Common myeloid progenitor, CD34-positive (primary cell): ENCODE data around the gene WNK1.

Experiments
- CTCF ChIA-PET: fragments of 350-600 bp; sonication (Branson Sonifier 250); formaldehyde crosslinking; loops from one replicate; lab custom pipeline; 2021; ENCODE audit warnings: antibody characterized with exemption; lab: Charles Lee
- POLR2A ChIA-PET: fragments of 350-600 bp; sonication (Branson Sonifier 250); formaldehyde crosslinking; loops from one replicate; lab custom pipeline; 2021; ENCODE audit warnings: antibody characterized with exemption; lab: Charles Lee
- DNase-seq, 3 donors: peaks; one replicate each; pipeline versions ENCODE4 v3.0.0 to v3.0.0-alpha.2; 2013
- H3K27ac ChIP-seq, 2 experiments: 1 replicate in 1 of 2; 2 replicates in 1 of 2; pipeline ENCODE4 v1.7.0; 2013; ENCODE audit warnings: inconsistent platforms in 2 of 2, low read length in 2 of 2, mild to moderate bottlenecking in 2 of 2, low read depth in 1 of 2, moderate library complexity in 1 of 2; ENCODE audit not compliant: severe bottlenecking in 2 of 2, insufficient read depth in 1 of 2, poor library complexity in 1 of 2
- H3K27me3 ChIP-seq, 5 experiments: replicated peaks in 2 of 5; 1 replicate in 3 of 5; 2 replicates in 2 of 5; pipeline versions ENCODE4 v1.6.1 to v1.7.0; 2013; ENCODE audit warnings: low read length in 4 of 5, mild to moderate bottlenecking in 2 of 5, moderate library complexity in 2 of 5, inconsistent platforms in 1 of 5; ENCODE audit not compliant: insufficient read depth in 5 of 5, control insufficient read depth in 4 of 5
- H3K36me3 ChIP-seq, 4 experiments: 1 replicate in 2 of 4; 2 replicates in 2 of 4; pipeline versions ENCODE4 v1.6.1 to v1.7.0; 2013; ENCODE audit warnings: low read length in 3 of 4, control low read depth in 1 of 4, mild to moderate bottlenecking in 1 of 4; ENCODE audit not compliant: control insufficient read depth in 4 of 4, insufficient read depth in 4 of 4
- H3K4me1 ChIP-seq, 4 experiments: 1 replicate in 3 of 4; 2 replicates in 1 of 4; pipeline versions ENCODE4 v1.6.1 to v1.7.1; 2013; ENCODE audit warnings: low read length in 3 of 4, mild to moderate bottlenecking in 3 of 4, control low read depth in 1 of 4, inconsistent platforms in 1 of 4, moderate library complexity in 1 of 4; ENCODE audit not compliant: control insufficient read depth in 4 of 4, insufficient read depth in 4 of 4; ENCODE audit errors: control extremely low read depth in 1 of 4
- H3K4me3 ChIP-seq, 7 experiments: 1 replicate in 4 of 7; 2 replicates in 3 of 7; pipeline versions ENCODE4 v1.5.1 to v1.7.0; 2013; ENCODE audit warnings: mild to moderate bottlenecking in 7 of 7, low read length in 6 of 7, moderate library complexity in 6 of 7, inconsistent platforms in 2 of 7, low read depth in 2 of 7, control low read depth in 1 of 7; ENCODE audit not compliant: insufficient read depth in 4 of 7, control insufficient read depth in 1 of 7; ENCODE audit errors: extremely low read depth in 1 of 7
- H3K9me3 ChIP-seq, 5 experiments: 1 replicate in 4 of 5; 2 replicates in 1 of 5; pipeline versions ENCODE4 v1.6.1 to v1.7.1; 2013; ENCODE audit warnings: low read length in 4 of 5, mild to moderate bottlenecking in 2 of 5, inconsistent platforms in 1 of 5, low read depth in 1 of 5, moderate library complexity in 1 of 5; ENCODE audit not compliant: control insufficient read depth in 4 of 5, insufficient read depth in 2 of 5; ENCODE audit errors: control extremely low read depth in 1 of 5
- WGBS: methylation state at CpG from one replicate; pipeline ENCODE4 v1.1.5; 2013; ENCODE audit not compliant: insufficient coverage; 5-methylcytosine and 5-hydroxymethylcytosine counted together

Gene WNK1

GRCh38 chr12:913919-914698, 161.7 kb downstream of the WNK1 start:
- ChIA-PET CTCF (interaction anchor here (1.2 to 1.4 kb wide), 2 partner anchors 35 to 38 kb away, joined by 3 read pairs; partner anchors contain the start of gene RAD52), POLR2A (no interaction called here)
- no peaks in the 10 kb centered on the region for H3K27me3 ChIP-seq
- WGBS, result 63% methylated on average over 13 of the region's 15 CpGs
- H3K9me3 ChIP-seq, result no peaks in the 10 kb centered on the region
- peaks cover 15 to 76% (median 54%) of the 10 kb centered on the region in 4 experiments for H3K4me1 ChIP-seq
- peak in 2 of 3 donors; percentile 27 to 42 for DNase-seq
- peaks cover 8 to 67% (median 35%) of the 10 kb centered on the region in 4 experiments for H3K36me3 ChIP-seq
- H3K27ac ChIP-seq, result peak overlapping the region in 1 of 2 experiments; percentile 69
- H3K4me3 ChIP-seq, result peak overlapping the region in 2 of 7 experiments; percentile 11 to 17

- peak in 2 of 3 donors; percentile 49 to 62 for DNase-seq
- H3K27ac ChIP-seq, result peak overlapping the region in 1 of 2 experiments; percentile 69
- CTCF ChIA-PET, result interaction anchor here (0.5 to 1.4 kb wide), 3 partner anchors 29 to 34 kb away, joined by 3 to 6 read pairs (median 3); partner anchors contain the start of gene RAD52
- POLR2A ChIA-PET, result interaction anchor here (0.8 kb wide), 1 partner anchor 34 kb away, joined by 3 read pairs; the partner anchor contains the start of gene RAD52
- H3K9me3 ChIP-seq, result no peaks in the 10 kb centered on the region
- WGBS, result 29% methylated on average over 2 of the region's 5 CpGs
- H3K27me3 ChIP-seq, result no peaks in the 10 kb centered on the region
- peaks cover 8 to 60% (median 31%) of the 10 kb centered on the region in 4 experiments for H3K36me3 ChIP-seq
- H3K4me1 ChIP-seq, result peaks cover 15 to 66% (median 52%) of the 10 kb centered on the region in 4 experiments
- peak overlapping the region in 2 of 7 experiments; percentile 1 to 28 for H3K4me3 ChIP-seq
Measured at GRCh38 chr12:915090-915489, 162.7 kb downstream of the WNK1 start.

- Histone ChIP-seq H3K36me3 (peaks cover 8 to 60% (median 36%) of the 10 kb centered on the region in 4 experiments), H3K27ac (no peak overlapping the region), H3K4me3 (no peak overlapping the region), H3K27me3 (no peaks in the 10 kb centered on the region), H3K9me3 (no peaks in the 10 kb centered on the region), H3K4me1 (peaks cover 8 to 55% (median 43%) of the 10 kb centered on the region in 4 experiments)
- peak; percentile 52 to 75 (median 58) for DNase-seq
- WGBS, result 72% methylated on average over 16 of the region's 27 CpGs
- ChIA-PET POLR2A (no interaction called here), CTCF (interaction anchor here (0.7 kb wide), 1 partner anchor 33 kb away, joined by 3 read pairs; the partner anchor contains the start of gene RAD52)
Measured at GRCh38 chr12:916240-916639, 163.9 kb downstream of the WNK1 start.

- H3K36me3 ChIP-seq, result peaks cover 8 to 62% (median 37%) of the 10 kb centered on the region in 4 experiments
- peak overlapping the region in 1 of 2 experiments; percentile 44 for H3K27ac ChIP-seq
- WGBS, result 97% methylated on average over 20 of the region's 23 CpGs
- POLR2A ChIA-PET, result no interaction called here
- peaks cover 8 to 50% (median 37%) of the 10 kb centered on the region in 4 experiments for H3K4me1 ChIP-seq
- H3K4me3 ChIP-seq, result no peak overlapping the region
- DNase-seq, result no peak
- H3K27me3 ChIP-seq, result no peaks in the 10 kb centered on the region
- CTCF ChIA-PET, result no interaction called here
- H3K9me3 ChIP-seq, result no peaks in the 10 kb centered on the region
Measured at GRCh38 chr12:916712-917445, 164.5 kb downstream of the WNK1 start.

GRCh38 chr12:920676-921075, 168.3 kb downstream of the WNK1 start:
- CTCF ChIA-PET, result interaction anchor here (0.5 kb wide), 1 partner anchor 707 kb away, joined by 3 read pairs; no protein-coding TSS in a partner anchor
- Histone ChIP-seq H3K9me3 (no peaks in the 10 kb centered on the region), H3K4me1 (peaks cover 0 to 13% (median 5%) of the 10 kb centered on the region in 4 experiments), H3K4me3 (no peak overlapping the region), H3K27ac (no peak overlapping the region), H3K36me3 (peaks cover 10 to 55% (median 39%) of the 10 kb centered on the region in 4 experiments), H3K27me3 (no peaks in the 10 kb centered on the region)
- WGBS, result no CpG with 5 or more reads among the region's 1 CpG
- DNase-seq, result no peak
- POLR2A ChIA-PET, result no interaction called here

GRCh38 chr12:922285-922684, 169.9 kb downstream of the WNK1 start:
- 100% methylated on average over 1 of the region's 2 CpGs for WGBS
- peaks cover 9 to 54% (median 44%) of the 10 kb centered on the region in 4 experiments for H3K36me3 ChIP-seq
- POLR2A ChIA-PET, result no interaction called here

More at GRCh38 chr12:922285-922684, 169.9 kb downstream of the WNK1 start:
- no peaks in the 10 kb centered on the region for H3K9me3 ChIP-seq
- H3K4me1 ChIP-seq, result no peaks in the 10 kb centered on the region
- no peak overlapping the region for H3K27ac ChIP-seq
- no peak for DNase-seq
- H3K27me3 ChIP-seq, result no peaks in the 10 kb centered on the region
- CTCF ChIA-PET, result no interaction called here
- no peak overlapping the region for H3K4me3 ChIP-seq
